Measurements from ENCODE around the gene SCAI. TPM values are rescaled to one million over a fixed set of nuclear protein-coding genes. Genes with fewer than 3 reads are reported as not detected.
A peak's percentile ranks its signal among the peaks of the same experiment; 100 is the strongest.
"Not testable (repeated sequence)": the region's sequence is repeated elsewhere in the genome, so short reads cannot be mapped to it uniquely, and the experiment has no call there.

The SCAI gene
- total RNA-seq, 1 experiment from 2014 or later, result 3.7 TPM

DNA sequence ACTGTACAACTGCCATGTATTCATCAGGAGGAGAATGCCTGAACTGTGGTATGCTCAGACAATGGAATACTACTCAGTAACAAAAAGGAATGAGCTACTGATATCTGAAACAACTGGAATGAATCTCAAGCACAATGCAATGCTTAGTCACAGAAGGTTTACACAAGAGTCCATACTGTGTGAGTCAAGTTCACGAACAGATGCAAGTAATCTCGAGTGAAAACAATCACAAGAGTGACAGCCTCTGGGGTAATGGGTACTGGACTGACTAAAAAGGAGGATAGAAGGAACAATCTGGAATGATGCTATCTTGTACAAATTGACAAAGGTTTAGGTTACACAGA lies 182.9 kb downstream of the SCAI start:
- H3K27me3 Mint-ChIP-seq (ENCODE audit: insufficient read depth, unreplicated experiment), result no peaks in the 10 kb centered on the region
- no TSS peak for BruUV-seq (replicated peaks)
- ChIA-PET POLR2A (no interaction called here), CTCF (no interaction called here)
- no peaks in the 10 kb centered on the region for H3K9me3 Mint-ChIP-seq (ENCODE audit: unreplicated experiment)
- H3K36me3 Mint-ChIP-seq (ENCODE audit: insufficient read depth, unreplicated experiment), result no peaks in the 10 kb centered on the region
- no peaks in the 10 kb centered on the region for H3K4me1 Mint-ChIP-seq (ENCODE audit: insufficient read depth, unreplicated experiment)
- intact Hi-C loops (cut with micrococcal nuclease), result no loop called here
- H3K27ac Mint-ChIP-seq (ENCODE audit: low read depth, unreplicated experiment), result no peak overlapping the region
- peak; percentile 11 for DNase-seq (ENCODE audit: unreplicated experiment)
- TF ChIP-seq CTCF (IDR thresholded peaks at IDR 0.05; ENCODE audit: unreplicated experiment), result no peak
- H3K4me3 Mint-ChIP-seq (ENCODE audit: unreplicated experiment), result no peak overlapping the region

- BruUV-seq (replicated peaks); H3K9me3 Mint-ChIP-seq (ENCODE audit: unreplicated experiment); H3K27ac Mint-ChIP-seq (ENCODE audit: low read depth, unreplicated experiment); H3K27me3 Mint-ChIP-seq (ENCODE audit: insufficient read depth, unreplicated experiment); H3K36me3 Mint-ChIP-seq (ENCODE audit: insufficient read depth, unreplicated experiment); intact Hi-C loops (cut with micrococcal nuclease); CTCF ChIA-PET; H3K4me3 Mint-ChIP-seq (ENCODE audit: unreplicated experiment); DNase-seq (ENCODE audit: unreplicated experiment); H3K4me1 Mint-ChIP-seq (ENCODE audit: insufficient read depth, unreplicated experiment): not testable (repeated sequence)
- POLR2A ChIA-PET, result interaction anchor here (0.7 kb wide), 1 partner anchor 8 kb away, joined by 5 read pairs; no protein-coding TSS in a partner anchor
Measured at GRCh38 chr9:124959671-124960408, 183.5 kb downstream of the SCAI start.

DNA sequence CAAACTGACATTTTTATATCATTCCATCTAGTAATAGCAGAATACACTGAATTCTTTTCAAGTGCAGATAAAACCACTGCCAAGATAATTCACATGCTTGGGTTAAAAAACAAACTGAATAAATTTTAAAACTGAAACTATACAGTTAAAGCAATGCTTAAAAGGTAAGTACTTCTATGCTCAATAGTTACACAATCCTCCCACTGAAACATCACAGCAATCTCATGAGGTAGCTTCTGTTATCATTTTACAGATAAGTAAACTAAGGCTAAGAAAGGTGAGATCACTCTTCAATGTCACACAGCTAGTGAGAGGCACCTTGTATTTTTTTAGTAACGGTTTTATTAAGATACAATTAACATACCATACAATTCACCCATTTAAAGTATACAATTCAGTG lies 189.1 kb downstream of the SCAI start:
- intact Hi-C loops (cut with micrococcal nuclease), result no loop called here
- no peaks in the 10 kb centered on the region for H3K27me3 Mint-ChIP-seq (ENCODE audit: insufficient read depth, unreplicated experiment)

GRCh38 chr9:124950050-124950718 lies 193.1 kb downstream of the SCAI start:
- no TSS peak for BruUV-seq (replicated peaks)
- DNase-seq (ENCODE audit: unreplicated experiment), result no peak
- intact Hi-C loops (cut with micrococcal nuclease), result no loop called here
- H3K27me3 Mint-ChIP-seq (ENCODE audit: insufficient read depth, unreplicated experiment), result no peaks in the 10 kb centered on the region
- POLR2A ChIA-PET, result interaction anchor here (1.4 to 1.7 kb wide), 2 partner anchors 9 to 11 kb away, joined by 3 read pairs; partner anchors contain the start of gene GOLGA1
- no peak for TF ChIP-seq CTCF (IDR thresholded peaks at IDR 0.05; ENCODE audit: unreplicated experiment)
- H3K27ac Mint-ChIP-seq (ENCODE audit: low read depth, unreplicated experiment), result no peak overlapping the region
- H3K4me1 Mint-ChIP-seq (ENCODE audit: insufficient read depth, unreplicated experiment), result no peaks in the 10 kb centered on the region
- CTCF ChIA-PET, result interaction anchor here (0.6 to 1.1 kb wide), 4 partner anchors 9 to 885 kb away, joined by 3 to 6 read pairs (median 3); no protein-coding TSS in a partner anchor
- no peak overlapping the region for H3K4me3 Mint-ChIP-seq (ENCODE audit: unreplicated experiment)
- no peaks in the 10 kb centered on the region for H3K9me3 Mint-ChIP-seq (ENCODE audit: unreplicated experiment)
- no peaks in the 10 kb centered on the region for H3K36me3 Mint-ChIP-seq (ENCODE audit: insufficient read depth, unreplicated experiment)

More for the DNA sequence above, 189.1 kb downstream of the SCAI start:
- Mint-ChIP-seq H3K9me3 (ENCODE audit: unreplicated experiment) (no peaks in the 10 kb centered on the region), H3K4me3 (ENCODE audit: unreplicated experiment) (no peak overlapping the region), H3K4me1 (ENCODE audit: insufficient read depth, unreplicated experiment) (no peaks in the 10 kb centered on the region), H3K27ac (ENCODE audit: low read depth, unreplicated experiment) (no peak overlapping the region), H3K36me3 (ENCODE audit: insufficient read depth, unreplicated experiment) (no peaks in the 10 kb centered on the region)
- no peak for DNase-seq (ENCODE audit: unreplicated experiment)
- no peak for TF ChIP-seq CTCF (IDR thresholded peaks at IDR 0.05; ENCODE audit: unreplicated experiment)
- POLR2A ChIA-PET, result interaction anchor here (0.6 to 2.5 kb wide), 2 partner anchors 13 to 177 kb away, joined by 5 to 10 read pairs; partner anchors contain the start of gene GOLGA1
- CTCF ChIA-PET, result no interaction called here
- no TSS peak for BruUV-seq (replicated peaks)

All from MCF 10A (cell line).